GM18907 (cell line): ENCODE results near the gene HAND2.
A peak's percentile ranks its signal among the peaks of the same experiment; 100 is the strongest.

Source experiments
- ATAC-seq: cut with Tn5 transposase; IDR thresholded peaks from one replicate; pipeline ENCODE4 v1.9.1; 2021; ENCODE audit warnings: mild to moderate bottlenecking, moderate library complexity; ENCODE audit not compliant: unreplicated experiment

Gene HAND2

GRCh38 chr4:173521467-173522159 is 8.4 kb downstream of the HAND2 start:
- ATAC-seq: no peak

- ATAC-seq: no peak
These were observed 9.0 kb downstream of the HAND2 start for GRCh38 chr4:173520921-173521466.

GRCh38 chr4:173519111-173520101 is 10.6 kb downstream of the HAND2 start:
- ATAC-seq: no peak

GRCh38 chr4:173518425-173519102 is 11.5 kb downstream of the HAND2 start:
- no peak for ATAC-seq

GRCh38 chr4:173517781-173518424 is 12.1 kb downstream of the HAND2 start:
- ATAC-seq: no peak

GRCh38 chr4:173516621-173517524 is 13.2 kb downstream of the HAND2 start:
- no peak for ATAC-seq

- ATAC-seq: no peak
These were observed 14.6 kb downstream of the HAND2 start for GRCh38 chr4:173515458-173515857.

GRCh38 chr4:173514641-173515217 is 15.3 kb downstream of the HAND2 start:
- no peak for ATAC-seq

- ATAC-seq: no peak
These were observed 16.4 kb downstream of the HAND2 start for GRCh38 chr4:173513651-173514050.

GRCh38 chr4:173511787-173512361 is 18.2 kb downstream of the HAND2 start:
- ATAC-seq: no peak

GRCh38 chr4:173509036-173510001 is 20.7 kb downstream of the HAND2 start:
- ATAC-seq: peak; percentile 54

GRCh38 chr4:173508386-173509035 is 21.5 kb downstream of the HAND2 start:
- ATAC-seq: peak; percentile 3

- no peak for ATAC-seq
These were observed 22.3 kb downstream of the HAND2 start for GRCh38 chr4:173507471-173508385.

- peak; percentile 26 for ATAC-seq
These were observed 23.3 kb downstream of the HAND2 start for GRCh38 chr4:173506597-173507211.

- ATAC-seq: peak; percentile 78
These were observed 24.0 kb downstream of the HAND2 start for GRCh38 chr4:173505924-173506518.
